Hematopoietic multipotent progenitor cell (in vitro differentiated cells): Measurements from ENCODE around the gene PROM2. TPM values are rescaled to one million over a fixed set of nuclear protein-coding genes. Genes with fewer than 3 reads are reported as not detected.

Experiments used
- DNase-seq, 3 donors: peaks; one replicate each; pipeline ENCODE4 v3.0.0-alpha.2; 2011 to 2015; ENCODE audit warnings: low read depth in 2 of 3, low spot score in 2 of 3
- total RNA-seq: library from RNA; depleted of rRNA; stranded (reverse); fragments of >200 nt; gene quantifications from one replicate; pipeline ENCODE4 v1.2.3, GENCODE V29; 2012

PROM2 gene
- total RNA-seq, 1 donor: 0.54 TPM

DNA sequence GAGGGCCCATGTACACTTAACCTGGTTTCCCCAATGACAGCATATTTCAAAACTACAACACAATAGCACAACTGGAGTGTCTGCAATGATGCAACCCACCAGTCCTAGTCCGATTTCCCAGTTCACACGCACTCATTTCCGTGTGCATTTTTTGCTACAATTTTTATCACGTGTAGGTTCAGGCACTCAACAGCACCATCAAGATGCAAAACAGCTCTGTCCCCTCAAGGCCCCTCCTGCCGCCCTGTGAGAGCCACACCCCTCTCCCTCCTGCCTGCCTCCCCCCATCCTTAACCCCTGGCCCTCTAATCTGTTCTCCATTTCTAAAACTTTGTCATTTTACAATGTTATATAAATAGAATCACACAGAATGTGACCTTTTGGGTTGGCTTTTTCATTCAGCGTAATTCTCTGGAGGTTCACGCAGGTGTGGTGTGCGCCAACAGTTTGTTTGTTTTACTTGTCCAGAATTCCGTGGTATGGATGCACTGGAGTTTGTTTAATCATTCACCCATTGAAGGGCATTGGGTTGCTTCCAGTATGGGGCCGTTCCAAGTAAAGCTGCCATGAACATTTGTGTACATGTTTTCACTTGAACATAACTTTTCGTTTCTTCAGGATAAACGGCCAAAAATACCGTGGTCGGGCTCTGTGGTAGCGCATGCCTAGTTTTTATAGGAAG is 31.3 kb downstream of the PROM2 start:
- DNase-seq: no peak

DNA sequence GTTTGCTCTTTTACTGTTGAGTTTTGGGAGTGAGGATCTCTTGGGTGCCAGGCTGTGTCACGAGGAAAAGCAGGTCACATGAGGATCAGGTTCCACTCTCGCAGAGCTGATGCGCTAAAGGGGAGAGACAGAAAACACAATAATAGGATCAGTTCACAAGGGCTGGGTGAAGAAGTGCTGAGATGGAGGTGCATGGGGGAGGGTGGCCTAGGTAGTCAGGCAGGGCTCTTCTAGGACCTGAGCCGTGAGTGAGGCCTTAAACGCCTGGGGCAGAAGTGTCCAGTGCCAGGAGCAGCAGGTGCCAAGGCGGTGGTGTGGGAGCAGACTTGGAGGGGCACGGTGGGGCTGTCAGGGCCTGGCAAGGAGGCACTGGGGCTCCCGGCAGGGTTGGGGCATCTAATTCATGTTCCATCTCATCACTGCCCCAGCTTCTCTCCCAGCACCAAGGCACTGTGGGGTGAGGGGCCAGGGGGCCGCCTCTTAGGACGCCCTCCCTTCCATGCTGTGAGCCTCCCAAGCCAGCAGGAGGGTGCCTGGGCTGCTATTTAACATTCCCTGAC is 32.2 kb downstream of the PROM2 start:
- no peak for DNase-seq

DNA sequence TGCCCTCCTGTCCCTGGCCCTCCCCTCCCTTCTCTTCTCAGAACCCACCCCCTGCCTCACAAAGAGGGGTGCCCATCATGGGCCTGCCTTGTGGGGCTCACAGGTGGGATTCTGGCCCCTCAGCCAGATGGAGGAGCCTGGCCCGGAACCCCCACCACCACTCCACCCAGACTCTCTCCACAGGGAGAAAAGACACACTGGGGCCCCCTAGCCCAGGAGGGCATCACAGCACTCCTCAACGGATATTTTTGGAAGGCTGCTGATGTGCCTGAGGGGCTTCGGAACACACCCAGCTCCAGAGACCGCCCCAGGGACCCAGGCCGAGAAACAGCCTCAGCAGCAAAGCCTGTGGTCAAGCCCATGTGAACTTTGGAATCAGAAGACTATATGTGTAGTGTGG is 32.8 kb downstream of the PROM2 start:
- DNase-seq: no peak

DNA sequence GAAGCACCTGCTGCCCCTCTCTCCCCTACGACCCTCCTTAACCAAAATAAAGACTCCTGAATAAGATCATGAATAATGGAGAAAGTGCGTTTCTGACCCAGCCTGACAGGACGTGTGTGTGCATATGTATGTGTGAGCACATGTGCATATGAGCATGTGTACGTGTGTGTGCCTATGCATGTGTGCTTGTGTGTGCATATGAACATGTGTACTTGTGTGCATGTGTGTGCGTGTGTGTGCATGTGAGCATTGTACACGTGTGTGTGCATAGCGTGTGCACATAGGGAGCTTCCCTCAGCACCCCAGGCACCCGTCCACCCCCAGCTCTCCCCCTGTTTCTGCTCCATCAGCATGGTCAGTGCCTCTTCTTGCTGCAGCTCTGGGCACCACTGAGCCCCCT is 33.6 kb downstream of the PROM2 start:
- no peak for DNase-seq

DNA sequence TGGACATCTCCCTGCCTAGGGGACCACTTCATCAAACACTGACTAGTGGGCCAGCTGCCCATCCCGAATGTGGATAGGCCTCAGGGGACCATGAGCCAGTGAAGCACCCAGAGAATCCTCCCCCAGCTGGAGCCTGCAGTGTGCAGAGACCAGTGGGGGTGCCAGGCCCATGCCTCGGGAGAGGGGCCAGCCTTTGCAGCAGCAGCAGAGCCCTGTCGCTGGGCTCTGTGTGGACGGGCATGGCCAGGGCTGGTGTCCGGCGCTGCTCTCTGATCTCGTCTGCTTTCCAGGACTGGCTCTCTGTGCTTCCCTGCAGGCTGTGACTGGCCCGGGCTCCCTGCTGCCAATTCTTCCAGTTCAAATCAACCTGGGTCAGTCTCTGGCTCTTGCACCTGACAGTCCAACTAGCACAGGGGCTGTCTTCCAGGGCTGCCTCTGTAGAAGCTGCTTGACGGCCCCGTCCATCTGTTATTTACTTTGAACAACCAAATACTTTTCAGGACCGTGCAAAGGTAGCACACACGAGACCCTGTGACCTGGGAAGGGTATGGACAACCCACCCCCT is 34.3 kb downstream of the PROM2 start:
- no peak for DNase-seq

DNA sequence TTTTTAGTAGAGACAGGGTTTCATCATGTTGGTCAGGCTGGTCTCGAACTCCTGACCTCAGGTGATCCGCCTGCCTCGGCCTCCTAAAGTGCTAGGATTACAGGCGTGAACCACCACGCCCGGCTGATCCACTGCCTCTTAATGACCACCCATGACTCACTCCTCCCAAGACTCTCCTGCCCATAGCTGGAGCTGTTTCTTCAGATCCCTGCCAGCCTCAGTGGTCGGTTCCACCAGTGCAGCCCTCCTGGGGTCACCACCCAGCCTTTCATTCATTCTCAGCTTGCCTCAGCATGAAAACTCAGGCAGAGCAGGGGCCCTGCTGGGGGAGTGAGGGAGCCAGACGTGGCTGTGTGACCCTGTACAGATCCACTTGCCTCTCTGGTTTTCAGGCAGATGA is 35.4 kb downstream of the PROM2 start:
- no peak for DNase-seq

DNA sequence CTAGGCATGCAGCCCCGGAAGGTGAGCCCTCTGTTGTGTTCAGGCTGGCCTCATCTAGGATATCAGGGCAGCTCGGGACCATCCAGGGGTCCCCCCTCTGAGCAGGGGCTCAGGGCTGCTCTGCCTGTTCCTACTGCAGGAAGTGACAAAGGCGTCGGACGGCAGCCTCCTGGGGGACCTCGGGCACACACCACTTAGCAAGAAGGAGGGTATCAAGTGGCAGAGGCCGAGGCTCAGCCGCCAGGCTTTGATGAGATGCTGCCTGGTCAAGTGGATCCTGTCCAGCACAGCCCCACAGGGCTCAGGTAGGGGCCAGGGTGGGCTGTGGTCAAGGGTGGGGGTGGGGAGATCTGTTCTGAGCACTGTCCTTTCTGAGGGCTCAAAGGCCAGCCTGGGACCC is 36.0 kb downstream of the PROM2 start:
- no peak for DNase-seq

DNA sequence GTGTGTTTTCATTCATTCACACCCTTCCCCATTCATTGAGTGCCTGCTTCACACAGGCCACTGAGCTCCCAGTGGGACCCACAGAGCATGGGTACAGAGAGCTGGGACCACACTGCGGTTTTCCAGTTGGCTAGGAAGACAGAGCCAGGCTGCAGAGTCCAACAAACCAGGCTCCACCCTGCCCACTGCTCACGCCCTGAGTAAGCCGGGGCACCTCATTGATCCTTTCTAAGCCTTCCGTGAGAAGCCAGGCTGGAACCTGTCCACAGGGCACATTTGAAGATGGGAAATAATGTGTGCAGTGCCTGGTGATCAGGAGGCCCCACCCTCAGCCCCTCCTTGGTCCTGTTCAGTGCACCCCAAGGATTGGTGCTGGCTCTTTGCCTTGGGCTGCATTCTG is 36.4 kb downstream of the PROM2 start:
- DNase-seq: no peak

DNA sequence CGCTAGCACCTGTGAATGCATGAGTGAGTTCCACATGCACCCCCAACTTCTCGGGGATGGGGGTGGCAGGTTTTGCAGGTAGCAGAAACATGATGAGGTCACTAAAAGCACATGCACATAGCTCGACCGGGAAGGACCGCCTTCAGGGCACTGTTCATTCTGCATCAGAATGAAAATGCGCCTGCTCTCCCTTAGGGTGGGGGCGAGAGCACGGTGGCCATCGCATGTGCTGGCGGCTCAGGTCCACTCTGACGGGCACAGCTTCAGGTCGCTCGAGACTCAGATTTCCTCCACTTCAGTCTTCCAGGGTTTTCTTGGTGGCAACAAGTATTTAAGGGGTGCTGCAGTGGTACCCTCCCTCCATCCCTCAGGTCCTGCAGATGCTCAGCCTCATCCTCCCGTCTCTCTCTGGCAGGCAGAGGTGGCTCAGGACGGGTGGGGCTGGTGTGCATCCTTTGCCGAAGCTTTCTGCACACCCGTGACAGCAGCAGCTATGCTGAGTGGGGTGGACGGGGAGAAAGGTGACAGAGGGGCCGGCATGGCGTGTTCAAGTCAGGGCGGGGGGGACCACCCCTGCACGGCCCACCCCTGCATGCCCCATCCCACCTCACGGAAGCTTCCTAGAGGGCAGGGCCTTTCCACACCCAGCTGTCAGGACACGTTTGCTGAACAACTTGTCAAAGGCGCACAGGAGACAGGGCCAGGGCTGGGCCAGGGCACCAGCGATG is 37.7 kb downstream of the PROM2 start:
- DNase-seq: no peak

DNA sequence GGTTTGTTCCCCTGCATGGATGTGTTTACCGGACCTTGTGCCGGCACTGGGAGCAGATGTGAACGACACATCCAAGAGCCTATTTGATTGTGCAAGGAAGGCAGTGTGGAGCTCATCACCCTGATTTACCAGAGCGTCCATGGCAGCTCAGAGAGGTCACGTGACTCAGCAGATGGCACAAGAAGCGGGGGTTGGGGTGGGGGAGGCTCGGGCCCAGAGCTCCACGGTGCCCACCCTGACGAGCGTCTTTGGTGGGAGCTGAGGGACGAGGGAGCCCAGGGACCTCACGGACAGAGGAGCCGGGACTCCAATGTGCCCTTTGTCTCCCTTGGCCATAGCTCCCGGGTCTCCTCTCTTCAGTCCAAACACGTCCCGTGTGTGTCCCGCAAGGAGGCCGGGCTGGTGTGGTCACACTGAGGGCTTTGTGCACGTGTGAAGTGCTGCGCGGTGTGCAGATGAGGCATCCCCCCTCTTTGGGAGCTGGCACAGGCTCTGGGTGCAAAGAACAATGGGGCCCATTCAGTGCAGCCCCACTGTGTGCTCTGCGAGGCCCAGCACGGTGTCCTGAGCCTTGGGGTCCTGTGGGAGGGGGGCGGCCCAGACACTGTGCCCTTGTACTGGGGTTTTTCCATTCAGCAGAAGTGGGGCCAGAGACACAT is 38.4 kb downstream of the PROM2 start:
- no peak for DNase-seq

DNA sequence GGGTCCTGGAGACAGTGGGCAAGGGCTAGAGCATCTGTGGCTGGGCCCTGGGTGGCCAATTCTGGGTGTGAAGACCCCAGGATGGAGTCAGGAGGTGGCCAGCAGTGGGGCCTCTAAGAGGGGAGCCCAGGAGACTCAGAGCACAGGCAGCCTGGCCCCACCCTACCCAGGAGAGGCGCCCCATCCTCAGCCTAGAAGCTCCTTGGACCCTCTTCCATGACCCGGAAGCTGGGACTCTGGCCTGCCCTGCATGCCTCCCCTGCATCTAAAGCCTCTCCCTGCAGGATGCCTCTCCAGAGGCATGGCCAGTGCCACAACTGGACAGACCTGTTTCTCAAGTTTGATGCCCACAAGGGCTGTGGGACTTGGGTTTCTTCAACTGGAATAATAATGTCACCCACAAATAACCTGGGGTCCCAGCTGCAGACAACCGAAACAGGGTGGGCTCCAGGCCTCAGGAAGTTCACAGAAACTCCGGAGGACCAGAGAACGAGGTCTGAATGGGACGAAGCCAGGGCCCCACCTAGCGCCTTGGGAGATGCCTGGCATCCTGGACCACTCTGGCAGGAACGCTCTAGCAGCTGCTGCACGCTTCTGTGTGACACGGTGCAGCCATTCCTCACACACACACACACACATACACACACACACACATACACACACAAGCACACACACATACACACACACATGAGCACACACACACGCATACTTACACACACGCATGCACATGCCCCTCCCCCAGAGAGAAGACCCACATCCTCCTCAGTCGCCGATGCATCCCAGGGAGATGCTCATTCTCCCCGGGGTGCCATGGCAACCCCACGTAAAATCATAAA is 39.3 kb downstream of the PROM2 start:
- DNase-seq: no peak

DNA sequence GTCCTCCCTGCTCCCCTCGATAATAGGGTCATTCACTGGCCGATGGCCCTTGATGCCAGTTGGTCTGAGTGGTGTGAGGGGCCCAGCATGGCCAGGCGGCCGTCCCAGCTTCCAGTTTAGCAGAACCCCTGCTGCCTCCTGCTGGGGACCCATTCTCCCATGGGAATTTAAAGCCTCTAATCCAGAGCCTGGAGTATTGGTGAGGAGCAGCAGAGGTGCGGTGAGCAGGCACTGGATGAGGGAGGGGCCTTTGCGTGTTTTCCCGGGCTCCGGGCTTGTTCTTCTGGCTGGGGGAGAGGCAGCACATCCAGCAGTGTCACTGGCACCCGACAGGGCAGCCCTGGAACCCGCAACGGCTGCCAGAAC is 40.3 kb downstream of the PROM2 start:
- no peak for DNase-seq

DNA sequence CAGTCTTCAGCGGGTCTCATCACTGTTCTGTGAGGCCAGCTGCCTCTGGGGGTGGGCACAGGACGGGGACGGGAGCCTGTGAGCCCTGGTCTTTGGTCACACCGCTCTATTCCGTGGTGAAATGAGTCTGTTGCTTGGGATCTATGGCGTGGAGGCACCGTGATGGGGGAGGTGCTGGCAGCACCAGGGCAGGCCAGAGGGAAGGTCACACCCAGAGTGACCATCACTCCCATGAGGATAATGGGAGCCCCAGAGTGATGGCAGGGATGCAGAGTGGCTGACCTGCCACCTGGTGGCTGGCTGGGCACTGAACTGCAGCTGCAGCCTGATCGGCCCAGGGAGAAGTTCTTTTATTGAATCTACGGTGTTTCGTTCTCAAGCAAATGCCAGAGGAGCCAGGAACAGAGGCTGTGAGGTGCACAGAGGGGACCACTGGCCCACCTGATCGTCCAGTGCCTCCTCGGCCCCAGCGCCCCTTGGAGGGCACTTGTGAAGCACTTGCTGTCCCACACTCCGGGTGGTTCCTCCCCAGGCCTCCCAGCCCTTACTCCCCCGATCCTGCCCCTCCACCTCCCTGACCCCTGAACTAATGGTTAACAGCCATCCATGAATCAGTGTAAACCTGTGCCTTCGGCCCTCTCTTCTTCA is 40.8 kb downstream of the PROM2 start:
- peak in 1 of 3 donors; percentile 10 for DNase-seq

DNA sequence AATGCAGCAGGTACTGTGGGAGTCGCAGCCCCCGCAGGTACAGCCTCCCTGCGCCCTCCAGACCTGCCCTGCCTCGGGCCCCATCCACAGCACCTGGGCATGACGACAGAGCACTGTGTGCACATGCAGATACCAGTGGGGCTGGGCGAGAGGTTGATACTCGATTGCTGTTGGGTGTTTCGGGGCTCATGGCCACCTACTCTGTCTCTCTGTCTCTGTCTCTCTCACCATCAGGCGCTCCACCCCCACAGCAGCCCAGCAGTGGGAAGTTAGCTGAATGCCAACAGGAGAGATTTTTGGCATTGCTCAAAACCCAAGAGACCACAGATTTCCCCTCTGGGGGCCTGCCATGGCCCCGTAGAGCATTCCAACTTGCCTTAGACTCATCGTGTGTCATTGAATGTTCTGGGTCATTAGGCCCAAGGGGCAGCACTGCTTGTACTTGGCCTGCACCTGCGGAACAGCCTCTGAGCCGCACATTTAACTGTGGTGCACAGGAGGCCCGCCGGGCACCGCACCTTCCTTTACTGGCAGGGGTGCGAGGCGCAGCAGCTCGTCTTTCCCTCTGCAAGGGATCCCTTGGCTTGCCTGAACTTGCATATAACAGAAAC is 41.7 kb downstream of the PROM2 start:
- no peak for DNase-seq

DNA sequence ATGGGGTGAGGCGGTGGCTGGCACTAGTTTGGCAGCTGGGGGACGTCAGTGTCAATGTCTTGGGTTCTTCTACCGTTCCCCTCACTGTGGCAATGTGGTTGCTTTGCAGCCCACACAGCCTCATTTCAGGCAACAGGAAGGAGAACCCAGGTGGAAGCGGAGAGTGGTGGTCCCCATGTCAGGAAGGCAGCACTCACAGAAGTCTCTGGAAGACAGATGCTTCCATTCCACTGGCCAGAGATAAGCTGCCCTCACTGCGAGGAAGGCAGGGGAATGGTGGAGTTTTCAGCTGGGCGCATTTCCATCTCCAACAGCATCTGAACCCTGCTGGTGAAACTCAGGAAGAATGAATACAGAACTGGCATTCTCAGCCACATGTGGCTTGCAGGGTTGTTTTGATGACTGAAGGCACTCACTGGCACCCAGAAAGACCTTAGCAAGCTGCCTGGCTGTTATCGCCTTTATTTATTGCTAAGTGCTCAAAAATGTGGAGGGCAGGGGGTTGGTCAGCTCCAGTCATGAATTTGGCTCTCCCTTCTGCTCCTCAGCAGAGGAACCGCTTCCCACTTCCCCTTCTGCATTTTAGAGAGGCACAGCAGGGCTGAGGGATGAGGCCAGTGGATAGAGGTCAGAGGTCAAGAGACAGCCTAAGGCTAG is 42.3 kb downstream of the PROM2 start:
- DNase-seq: no peak

DNA sequence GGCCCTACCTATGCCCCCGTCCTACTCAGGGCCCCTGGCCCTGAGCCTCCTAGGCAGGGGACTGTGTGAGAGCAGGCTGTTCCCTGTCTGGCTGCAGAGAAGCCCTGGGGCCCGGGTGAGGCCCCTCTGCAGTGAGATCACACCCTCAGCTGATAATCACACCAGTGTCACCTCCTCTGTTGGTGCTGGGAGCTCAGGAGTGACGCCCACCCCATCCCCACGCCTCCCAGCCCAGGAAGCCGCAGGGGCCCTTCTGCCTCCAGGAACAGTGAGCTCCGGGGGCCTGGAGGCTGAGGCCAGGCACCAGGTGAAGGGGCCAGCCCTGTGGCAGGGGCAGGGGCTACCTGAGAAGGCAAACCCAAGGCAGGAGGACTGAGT is 42.9 kb downstream of the PROM2 start:
- no peak for DNase-seq

DNA sequence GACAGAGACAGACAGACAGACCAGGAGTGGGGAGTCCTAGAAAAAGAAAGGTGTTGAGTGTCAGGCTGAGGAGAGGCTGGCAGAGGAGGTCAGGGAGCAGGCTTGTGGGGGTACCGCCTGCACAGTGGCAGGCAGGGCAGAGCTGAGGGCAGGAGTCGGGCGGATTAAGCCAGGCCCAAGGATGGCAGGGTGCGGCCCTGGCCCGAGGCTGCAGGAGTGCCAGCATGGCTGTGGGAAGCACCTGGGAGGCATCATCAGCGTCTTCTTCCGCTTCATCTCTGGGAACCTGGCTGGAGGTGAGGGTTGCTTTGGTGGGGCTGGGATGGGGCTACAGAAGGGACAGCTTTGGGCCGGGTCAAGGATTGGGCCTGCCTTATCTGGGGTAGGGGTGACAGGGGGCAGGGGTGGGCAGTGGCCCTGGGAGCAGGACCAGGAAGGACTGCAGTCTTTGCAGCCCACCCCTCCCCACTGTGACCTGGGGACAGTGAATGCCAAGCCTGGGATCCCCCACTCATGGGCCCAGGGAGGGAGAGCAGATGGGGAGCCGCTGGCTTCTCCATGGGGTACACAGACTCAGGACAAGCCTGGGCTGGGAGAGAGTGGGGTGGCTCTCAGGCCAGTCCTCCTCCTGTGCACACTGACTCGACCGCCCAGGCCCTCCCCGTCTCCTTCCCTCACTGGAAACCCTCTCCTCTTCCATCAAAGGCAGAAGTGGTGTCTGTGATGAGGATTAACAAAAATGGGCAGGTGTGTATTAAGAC is 43.6 kb downstream of the PROM2 start:
- DNase-seq: no peak

DNA sequence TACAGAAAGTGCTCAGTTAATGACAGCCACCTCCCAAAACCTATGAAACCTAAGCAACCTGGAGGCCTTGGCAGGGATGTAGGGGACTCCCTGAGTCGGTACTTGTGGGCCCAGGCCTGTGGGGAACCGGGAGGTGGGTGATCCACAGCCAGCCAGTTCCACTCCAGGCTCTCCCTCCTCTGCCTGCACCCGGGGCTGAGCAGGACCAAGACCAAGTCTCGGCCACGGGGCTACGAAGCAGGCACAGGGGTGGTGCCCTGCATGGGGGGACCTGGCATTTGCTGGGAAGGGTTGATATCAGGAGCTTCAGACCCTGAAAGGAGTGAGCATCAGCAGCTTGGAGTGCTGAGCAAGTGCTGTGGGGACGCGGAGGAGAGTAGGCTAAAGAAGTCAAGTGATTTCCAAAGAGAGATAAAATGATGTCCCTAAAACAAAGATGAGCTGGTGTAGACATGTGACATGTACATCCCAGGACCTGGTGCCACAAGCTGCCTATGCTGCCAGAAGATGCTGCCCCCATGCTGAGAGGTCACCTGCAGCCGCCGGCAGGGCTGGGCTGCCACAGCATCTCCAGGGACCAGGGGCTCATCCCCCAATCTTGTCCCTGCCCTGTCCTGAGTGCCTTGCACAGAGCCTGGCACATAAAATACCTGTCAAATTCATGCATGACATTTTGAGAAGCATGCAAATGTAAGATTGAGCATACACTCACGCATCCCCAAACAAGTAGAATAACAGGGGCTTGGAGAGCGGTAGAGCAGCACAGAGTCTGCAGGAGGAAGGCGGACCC is 44.4 kb downstream of the PROM2 start:
- DNase-seq: no peak
